Smooth muscle cell of the coronary artery (primary cell): Measurements from ENCODE around the gene C17orf100. TPM values are rescaled to one million over a fixed set of nuclear protein-coding genes. Genes with fewer than 3 reads are reported as not detected.

ENCODE experiments used
- total RNA-seq: library from RNA; depleted of rRNA; stranded (reverse); fragments of >200 nt; gene quantifications from 2 replicates; pipeline ENCODE4 v1.2.3, GENCODE V29; 2014; ENCODE audit warnings: low replicate concordance

The C17orf100 gene
- total RNA-seq = under 0.01 and 0.45 TPM in 2 replicates

DNA sequence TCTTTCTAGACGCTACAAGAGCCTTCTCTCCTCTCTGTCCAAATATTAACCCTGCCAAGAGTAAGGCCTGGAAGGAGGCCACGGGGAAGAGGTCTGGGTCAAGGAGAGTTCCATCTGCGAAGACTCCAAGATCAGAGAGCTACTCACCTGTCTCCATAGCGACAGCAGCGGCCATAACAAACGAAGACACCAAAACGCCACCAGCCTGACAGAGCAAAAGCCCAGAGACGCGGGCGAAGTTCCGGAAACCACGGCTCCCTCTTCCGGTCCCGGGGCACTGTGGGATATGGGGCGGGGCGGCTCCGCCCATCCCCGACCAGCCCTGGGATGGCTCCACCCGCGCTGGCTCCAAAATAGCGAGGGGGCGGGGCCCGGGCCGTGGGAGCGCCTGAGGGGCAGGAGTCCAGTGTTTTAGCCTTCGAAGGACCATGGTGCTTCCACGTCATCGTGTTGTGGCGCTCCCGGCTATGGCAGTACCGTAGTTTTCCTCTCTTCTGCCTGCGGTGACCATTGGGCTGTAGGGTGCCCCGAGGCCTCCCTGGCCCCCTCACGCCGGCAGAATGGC lies at the start of gene C17orf100, which contains the start of gene MED31:
C17orf100 (plus strand) TSS at position 409 of the 565 bp plus-strand sequence; CDS start at position 561, 152 bp downstream.
MED31 (minus strand) TSS at position 252 of the 565 bp plus-strand sequence; CDS start at position 175, 77 bp downstream.

DNA sequence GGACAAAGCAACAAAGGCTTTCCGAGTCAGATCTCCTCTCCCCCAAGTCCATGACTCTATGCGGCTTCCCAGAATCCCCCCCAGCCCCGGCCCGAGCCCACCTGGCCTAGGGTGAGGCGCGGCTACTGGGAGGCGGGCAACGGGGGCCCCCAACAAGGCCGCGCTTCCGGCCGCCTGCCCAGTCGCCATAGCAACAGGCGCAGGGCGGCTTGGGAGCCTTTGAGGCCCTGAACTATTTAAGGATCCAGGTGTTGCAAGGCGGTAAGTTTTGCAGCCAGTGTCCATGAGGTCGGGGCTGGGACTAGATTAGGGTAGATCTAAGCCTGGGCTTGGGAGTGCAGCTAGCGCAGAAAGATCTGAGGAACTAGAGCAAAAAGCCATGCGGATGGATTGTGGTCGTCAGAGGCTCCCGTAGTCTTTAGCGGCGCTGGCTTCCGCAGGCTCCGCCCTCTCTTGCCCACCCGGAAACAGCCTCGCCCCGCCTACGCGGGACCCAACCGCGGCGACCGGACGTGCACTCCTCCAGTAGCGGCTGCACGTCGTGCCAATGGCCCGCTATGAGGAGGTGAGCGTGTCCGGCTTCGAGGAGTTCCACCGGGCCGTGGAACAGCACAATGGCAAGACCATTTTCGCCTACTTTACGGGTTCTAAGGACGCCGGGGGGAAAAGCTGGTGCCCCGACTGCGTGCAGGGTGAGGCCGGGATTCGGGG lies 10.9 kb upstream of the C17orf100 start, which contains the start of the genes KIAA0753 and TXNDC17:
KIAA0753 (minus strand) TSS at position 176 of the 711 bp plus-strand sequence. CDS start 5,608 bp downstream, outside the sequence.
TXNDC17 (plus strand) TSS at position 525 of the 711 bp plus-strand sequence; CDS start at position 548, 23 bp downstream.

Other genes with a start within 250 kb of the C17orf100 start
- not detected in 2 replicates for gene AIPL1, start 216.6 kb upstream of the C17orf100 start, total RNA-seq
- 9.3 TPM in 1 of 2 replicates, not detected in the other for gene PIMREG, start 207.3 kb upstream of the C17orf100 start, total RNA-seq
- gene PITPNM3, start 95.2 kb upstream of the C17orf100 start, total RNA-seq = 0.35 and 0.83 TPM in 2 replicates
- 8.6 and 12.3 TPM in 2 replicates for gene KIAA0753, start 11.1 kb upstream of the C17orf100 start, total RNA-seq
- 123 and 139 TPM in 2 replicates for gene TXNDC17, start 10.7 kb upstream of the C17orf100 start, total RNA-seq
- 5.1 and 9.2 TPM in 2 replicates for gene MED31, start 157 bp upstream of the C17orf100 start, total RNA-seq
- 0.15 TPM in 1 of 2 replicates, not detected in the other for gene SLC13A5, start 61.6 kb downstream of the C17orf100 start, total RNA-seq
- gene XAF1, start 104.3 kb downstream of the C17orf100 start, total RNA-seq = 23.2 and 59.9 TPM in 2 replicates
- 0.08 and 0.82 TPM in 2 replicates for gene FBXO39, start 124.5 kb downstream of the C17orf100 start, total RNA-seq
- not detected in 2 replicates for gene TEKT1, start 180.0 kb downstream of the C17orf100 start, total RNA-seq